Upper lobe of left lung (tissue), 6 donors: ENCODE measurements around the gene ROR2. TPM values are rescaled to one million over a fixed set of nuclear protein-coding genes. Genes with fewer than 3 reads are reported as not detected.

Experiments used
- ATAC-seq, 2 donors: fragments of 200-7000 bp; cut with Tn5 transposase; one replicate each; pipeline ENCODE4 v1.9.1; 2022; ENCODE audit warnings: mild to moderate bottlenecking in 2 of 2, moderate library complexity in 2 of 2; ENCODE audit not compliant: low FRiP score in 2 of 2
- DNase-seq, 2 donors: peaks; one replicate each; pipeline ENCODE4 v3.0.0-alpha.2; 2019 to 2020
- H3K27ac ChIP-seq, 4 donors: fragments of 200-600 bp; sonication (generic); one replicate each; pipeline ENCODE4 v1.5.1; 2016 to 2019
- H3K27me3 ChIP-seq, 4 donors: fragments of 200-600 bp; sonication (generic); one replicate each; pipeline ENCODE4 v1.5.1; 2017 to 2019
- H3K36me3 ChIP-seq, 4 donors: fragments of 200-600 bp; sonication (generic); one replicate each; pipeline ENCODE4 v1.5.1; 2016 to 2019
- H3K4me1 ChIP-seq, 4 donors: fragments of 200-600 bp; sonication (generic); one replicate each; pipeline ENCODE4 v1.5.1; 2018 to 2019
- H3K4me3 ChIP-seq, 4 donors: fragments of 200-600 bp; sonication (generic); one replicate each; pipeline ENCODE4 v1.5.1; 2017 to 2019; ENCODE audit warnings: mild to moderate bottlenecking in 2 of 4, moderate library complexity in 1 of 4
- H3K9me3 ChIP-seq, 4 donors: fragments of 200-600 bp; sonication (generic); one replicate each; pipeline ENCODE4 v1.5.1; 2018 to 2019
- EP300 ChIP-seq, 4 donors: sonication (generic); formaldehyde crosslinking; IDR thresholded peaks; one replicate each; pipeline ENCODE4 v1.5.1; 2017; ENCODE audit warnings: antibody characterized with exemption in 4 of 4, control low read depth in 2 of 4
- POLR2A ChIP-seq, 4 donors: fragments of 450-650 bp; IDR thresholded peaks; one replicate each; pipeline ENCODE4 v1.5.1; 2016 to 2017; ENCODE audit warnings: antibody characterized with exemption in 4 of 4, mild to moderate bottlenecking in 2 of 4
- POLR2AphosphoS5 ChIP-seq, 2 donors: sonication (generic); formaldehyde crosslinking; IDR thresholded peaks; one replicate each; pipeline ENCODE4 v1.5.1; 2017; ENCODE audit warnings: antibody characterized with exemption in 2 of 2
- WGBS, 2 donors: methylation state at CpG; one replicate each; pipeline ENCODE4 v1.1.5; 2017 to 2018; 5-methylcytosine and 5-hydroxymethylcytosine counted together
- total RNA-seq, 6 donors: library from RNA; depleted of rRNA in 4 of 6; stranded (reverse); fragments of >200 nt in 4 of 6; gene quantifications; one replicate each; pipeline versions ENCODE4 v1.1.0 to v1.2.1, GENCODE V29; 2016 to 2021
- TF ChIP-seq, protein P1 (sequence below), 6 experiments: fragments of 450-650 bp in 4 of 6; fragments of 200-600 bp in 2 of 6; sonication (generic) in 2 of 6; IDR thresholded peaks; one replicate each; pipeline ENCODE4 v1.5.1; 2016 to 2019; ENCODE audit warnings: antibody characterized with exemption in 6 of 6
- donor health status: DM: no; HTN: no; CAD: no; lungs with moderate emphysema.
- donor health status: DM: no; HTN: yes; CAD: no; lungs with severe emphysema.

The ROR2 gene
- total RNA-seq, 6 donors from 2014 or later = 2.7 to 8.1 (median 3.4) TPM

DNA sequence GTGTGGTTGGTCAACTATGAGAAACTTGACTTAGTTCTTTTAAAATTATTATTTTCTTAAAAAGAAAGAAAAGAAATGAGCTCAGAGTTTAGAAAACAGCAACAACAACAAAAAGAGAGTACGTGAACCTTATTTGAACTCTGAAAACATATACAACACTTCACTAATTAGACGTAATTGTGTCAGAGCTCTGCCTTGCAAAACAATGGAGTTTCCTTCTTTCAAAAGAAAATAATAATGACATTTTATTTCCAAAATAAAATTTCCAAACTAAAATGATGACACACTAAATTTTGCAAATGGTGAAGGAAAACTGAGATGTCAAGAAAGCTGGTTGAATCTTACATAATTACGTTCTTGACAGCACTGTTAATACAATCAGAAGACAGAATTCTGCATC lies 15.4 kb downstream of the ROR2 start:
- 60 to 67% methylated on average over 3 of the region's 3 CpGs for WGBS, 2 donors
- Histone ChIP-seq H3K9me3 (peaks cover 8 to 24% (median 18%) of the 10 kb centered on the region in 4 donors), H3K27ac (no peak overlapping the region), H3K36me3 (no peaks in the 10 kb centered on the region), H3K4me1 (no peaks in the 10 kb centered on the region), H3K27me3 (no peaks in the 10 kb centered on the region), H3K4me3 (no peak overlapping the region)
- ATAC-seq = no peak
- TF ChIP-seq POLR2AphosphoS5 (IDR thresholded peaks at IDR 0.05) = no peak
- TF ChIP-seq, protein P1, sequence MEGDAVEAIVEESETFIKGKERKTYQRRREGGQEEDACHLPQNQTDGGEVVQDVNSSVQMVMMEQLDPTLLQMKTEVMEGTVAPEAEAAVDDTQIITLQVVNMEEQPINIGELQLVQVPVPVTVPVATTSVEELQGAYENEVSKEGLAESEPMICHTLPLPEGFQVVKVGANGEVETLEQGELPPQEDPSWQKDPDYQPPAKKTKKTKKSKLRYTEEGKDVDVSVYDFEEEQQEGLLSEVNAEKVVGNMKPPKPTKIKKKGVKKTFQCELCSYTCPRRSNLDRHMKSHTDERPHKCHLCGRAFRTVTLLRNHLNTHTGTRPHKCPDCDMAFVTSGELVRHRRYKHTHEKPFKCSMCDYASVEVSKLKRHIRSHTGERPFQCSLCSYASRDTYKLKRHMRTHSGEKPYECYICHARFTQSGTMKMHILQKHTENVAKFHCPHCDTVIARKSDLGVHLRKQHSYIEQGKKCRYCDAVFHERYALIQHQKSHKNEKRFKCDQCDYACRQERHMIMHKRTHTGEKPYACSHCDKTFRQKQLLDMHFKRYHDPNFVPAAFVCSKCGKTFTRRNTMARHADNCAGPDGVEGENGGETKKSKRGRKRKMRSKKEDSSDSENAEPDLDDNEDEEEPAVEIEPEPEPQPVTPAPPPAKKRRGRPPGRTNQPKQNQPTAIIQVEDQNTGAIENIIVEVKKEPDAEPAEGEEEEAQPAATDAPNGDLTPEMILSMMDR (IDR thresholded peaks at IDR 0.05) = no peak
- TF ChIP-seq EP300 (IDR thresholded peaks at IDR 0.05) = no peak
- TF ChIP-seq POLR2A (IDR thresholded peaks at IDR 0.05) = no peak
- DNase-seq = no peak

DNA sequence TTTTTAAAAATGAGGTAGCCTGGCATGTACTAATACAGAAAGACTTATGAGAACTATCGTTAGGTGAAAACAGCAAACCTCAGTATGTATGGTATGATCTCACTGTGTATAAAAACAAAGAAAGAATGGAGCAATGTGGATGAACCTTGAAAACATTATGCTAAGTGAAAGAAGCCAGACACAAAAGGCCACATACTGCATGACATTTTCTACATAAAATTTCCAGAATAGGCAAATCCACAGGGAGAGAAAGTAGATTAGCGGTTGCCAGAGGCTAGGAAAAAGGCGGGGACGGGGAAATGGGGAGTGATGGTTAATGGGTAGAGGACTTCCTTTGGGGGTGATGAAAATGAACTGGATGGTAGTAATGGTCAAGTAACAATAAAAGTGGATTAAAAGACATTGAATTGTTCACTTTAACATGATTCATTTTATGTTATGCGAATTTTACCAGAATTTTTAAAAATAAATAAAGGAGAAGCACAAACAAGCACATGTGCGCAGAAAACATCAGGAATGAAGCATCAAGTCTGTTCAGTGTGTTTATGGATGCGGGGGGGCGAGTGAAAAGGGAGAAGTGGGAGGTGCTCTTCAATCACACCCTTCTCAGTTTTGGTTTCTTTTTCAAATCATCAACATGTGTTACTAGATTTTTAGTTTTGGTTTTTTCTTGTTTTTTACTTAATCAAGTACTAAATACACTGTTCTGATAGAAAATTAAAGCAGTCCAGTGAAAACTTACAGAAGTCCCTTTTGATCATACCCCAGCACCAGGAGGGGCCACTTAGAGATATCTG lies 16.3 kb downstream of the ROR2 start:
- 85 to 86% methylated on average over 8 of the region's 8 CpGs for WGBS, 2 donors
- Histone ChIP-seq H3K4me3 (no peak overlapping the region), H3K9me3 (peaks cover 8 to 33% (median 25%) of the 10 kb centered on the region in 4 donors), H3K36me3 (no peaks in the 10 kb centered on the region), H3K4me1 (no peaks in the 10 kb centered on the region), H3K27me3 (no peaks in the 10 kb centered on the region), H3K27ac (no peak overlapping the region)
- ATAC-seq (no peak), DNase-seq (no peak)
- no peak for TF ChIP-seq POLR2AphosphoS5 (IDR thresholded peaks at IDR 0.05)
- no peak for TF ChIP-seq EP300 (IDR thresholded peaks at IDR 0.05)
- TF ChIP-seq, protein P1 (IDR thresholded peaks at IDR 0.05) = no peak
- TF ChIP-seq POLR2A (IDR thresholded peaks at IDR 0.05) = no peak

DNA sequence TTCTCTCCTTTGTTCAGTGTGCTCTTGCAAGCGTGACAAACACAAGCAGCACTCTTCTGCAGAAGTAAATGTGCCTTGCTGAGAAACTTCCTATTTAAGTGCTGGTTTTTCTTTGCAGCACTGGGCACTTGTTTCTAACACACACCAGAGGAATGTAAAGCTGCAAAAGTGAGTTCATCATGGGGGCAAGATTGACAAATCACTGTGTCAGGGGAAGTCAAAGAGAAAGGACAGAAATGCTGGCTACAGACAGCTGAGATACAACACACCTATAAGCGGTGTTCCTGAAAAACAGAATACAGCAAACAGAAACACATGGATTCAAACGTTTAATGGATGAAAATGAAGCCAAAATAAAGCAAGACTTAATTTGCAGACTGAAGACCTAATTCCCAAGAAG lies 19.6 kb downstream of the ROR2 start:
- Histone ChIP-seq H3K4me3 (no peak overlapping the region), H3K27ac (no peak overlapping the region), H3K4me1 (no peaks in the 10 kb centered on the region), H3K9me3 (peaks cover 8 to 38% (median 25%) of the 10 kb centered on the region in 4 donors), H3K27me3 (no peaks in the 10 kb centered on the region), H3K36me3 (no peaks in the 10 kb centered on the region)
- no peak for TF ChIP-seq POLR2AphosphoS5 (IDR thresholded peaks at IDR 0.05)
- DNase-seq (no peak), ATAC-seq (no peak)
- 79 to 84% methylated on average over 3 of the region's 3 CpGs for WGBS, 2 donors

DNA sequence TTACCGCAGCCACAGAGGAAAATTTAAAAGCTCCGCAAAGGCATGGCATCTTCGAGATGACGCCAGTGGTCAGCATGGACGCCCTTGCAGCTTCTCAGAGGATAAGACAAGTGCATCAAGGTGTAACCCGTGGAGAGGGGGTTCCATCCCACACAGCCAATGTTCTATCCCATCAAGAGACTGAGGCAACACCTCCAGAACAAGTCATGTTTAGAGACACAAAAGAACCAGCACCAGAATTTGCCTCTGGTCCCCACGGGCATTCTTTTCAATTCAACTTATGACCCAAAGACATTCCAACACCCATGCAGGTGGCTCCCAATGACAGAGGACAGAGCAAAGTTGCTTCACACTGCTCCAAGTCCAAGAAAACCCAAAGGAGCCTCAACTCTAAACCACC lies 20.7 kb downstream of the ROR2 start:
- Histone ChIP-seq H3K9me3 (peaks cover 8 to 38% (median 25%) of the 10 kb centered on the region in 4 donors), H3K36me3 (no peaks in the 10 kb centered on the region), H3K27me3 (no peaks in the 10 kb centered on the region), H3K27ac (no peak overlapping the region), H3K4me1 (no peaks in the 10 kb centered on the region), H3K4me3 (no peak overlapping the region)
- ATAC-seq (no peak), DNase-seq (no peak)
- 94 to 95% methylated on average over 6 to 7 of the region's 7 CpGs for WGBS, 2 donors
- TF ChIP-seq POLR2A (IDR thresholded peaks at IDR 0.05) = no peak
- TF ChIP-seq POLR2AphosphoS5 (IDR thresholded peaks at IDR 0.05) = no peak
- TF ChIP-seq, protein P1 (IDR thresholded peaks at IDR 0.05) = no peak
- no peak for TF ChIP-seq EP300 (IDR thresholded peaks at IDR 0.05)

DNA sequence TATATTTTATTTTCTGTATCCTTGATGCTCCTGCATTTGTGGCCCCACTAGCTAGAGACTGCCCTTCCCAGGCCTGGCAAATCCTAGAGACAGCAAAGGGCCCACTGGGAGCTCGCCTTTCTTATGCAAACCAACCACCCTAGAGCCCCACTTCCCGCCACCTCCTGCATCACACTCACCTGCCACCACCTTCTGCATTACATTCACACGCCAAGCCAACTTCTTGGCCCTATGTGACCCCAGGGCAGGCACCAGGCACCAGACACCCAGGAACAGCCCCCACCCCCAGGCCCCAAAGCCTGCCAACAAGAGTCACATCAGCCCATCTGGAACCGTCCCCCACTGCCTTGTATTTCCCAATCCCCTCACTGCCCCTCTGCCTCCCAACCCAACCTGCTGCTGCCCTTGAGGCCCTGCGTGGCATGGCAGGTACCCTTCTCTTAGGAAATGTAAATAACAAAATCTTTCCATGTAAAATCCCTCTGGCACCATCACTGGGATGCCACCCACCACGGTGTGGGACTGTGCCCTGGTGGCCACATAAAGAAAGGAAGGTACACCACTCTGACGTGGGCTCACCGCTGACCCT lies 22.0 kb downstream of the ROR2 start:
- no peak for ATAC-seq
- Histone ChIP-seq H3K9me3 (peaks cover 8 to 38% (median 25%) of the 10 kb centered on the region in 4 donors), H3K4me3 (no peak overlapping the region), H3K4me1 (no peaks in the 10 kb centered on the region), H3K27ac (no peak overlapping the region), H3K27me3 (no peaks in the 10 kb centered on the region), H3K36me3 (no peaks in the 10 kb centered on the region)
- no peak for DNase-seq
- WGBS, 2 donors = 90 to 94% methylated on average over 8 of the region's 8 CpGs
- TF ChIP-seq, protein P1 (IDR thresholded peaks at IDR 0.05) = no peak
- TF ChIP-seq EP300 (IDR thresholded peaks at IDR 0.05) (no peak), POLR2A (IDR thresholded peaks at IDR 0.05) (no peak), POLR2AphosphoS5 (IDR thresholded peaks at IDR 0.05) (no peak)
